ENCODE results near the gene SLC16A1. TPM values are rescaled to one million over a fixed set of nuclear protein-coding genes. Genes with fewer than 3 reads are reported as not detected.

The SLC16A1 gene
- total and polyA plus RNA-seq, 2 donors (not counting 3 experiments of a cell fraction or from before 2014, with no cell fraction given), result 148 to 188 TPM

DNA sequence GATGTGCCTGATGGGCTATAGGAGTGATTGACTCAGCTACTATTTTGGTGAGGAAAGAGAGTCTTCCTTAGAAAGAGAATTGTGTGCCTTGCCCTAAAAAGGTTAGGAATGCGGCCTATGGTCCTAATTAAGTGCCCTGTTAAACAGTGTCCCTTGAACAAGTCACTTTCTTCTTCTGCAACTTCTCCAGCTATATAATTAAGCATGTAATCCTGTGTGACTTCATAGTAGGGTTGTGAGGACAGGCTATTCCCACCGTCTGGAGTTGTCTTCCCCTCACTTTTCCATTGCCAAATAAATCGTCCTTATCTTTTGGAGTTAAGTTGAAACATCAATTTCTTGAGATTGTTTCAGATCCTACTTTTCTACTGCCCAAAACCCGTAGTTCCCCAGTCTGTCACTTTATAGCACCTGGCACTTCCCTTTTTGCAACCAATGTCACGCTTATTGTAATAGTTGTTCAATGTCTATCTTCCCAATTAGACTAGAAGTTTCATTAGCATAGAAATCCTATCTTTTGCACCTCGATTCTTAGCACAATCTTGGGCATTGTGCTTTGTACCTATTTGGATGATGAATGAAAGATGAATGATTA, 27.6 kb upstream of the SLC16A1 start:
- CTCF ChIA-PET, result interaction anchor here (0.7 to 1.1 kb wide), 3 partner anchors 10 to 73 kb away, joined by 3 to 5 read pairs (median 3); no protein-coding TSS in a partner anchor
- Histone ChIP-seq H4K20me1 (replicated peaks; ENCODE audit: control insufficient read depth, extremely low read depth, insufficient read depth, low read length) (no peaks in the 10 kb centered on the region), H3K9me3 (replicated peaks; ENCODE audit: control insufficient read depth, insufficient read depth, low read length) (no peaks in the 10 kb centered on the region), H2AFZ (ENCODE audit: low read depth, low read length) (no peak overlapping the region), H3K4me1 (ENCODE audit: control insufficient read depth, extremely low read depth, insufficient read depth, low read length) (no peaks in the 10 kb centered on the region), H3K9me1 (replicated peaks; ENCODE audit: control insufficient read depth, extremely low read depth, insufficient read depth, low read length) (no peaks in the 10 kb centered on the region), H3K9ac (replicated peaks; ENCODE audit: extremely low read depth, insufficient read depth, low read length) (no peak overlapping the region), H3K4me2 (ENCODE audit: insufficient read depth, low read length) (no peak overlapping the region), H3K36me3 (ENCODE audit: control insufficient read depth in 2 of 2, extremely low read depth in 1 of 2, insufficient read depth in 2 of 2, low read length in 2 of 2) (no peaks in the 10 kb centered on the region), H3K27ac (ENCODE audit: insufficient read depth, low read depth, low read length) (no peak overlapping the region), H3K27me3 (ENCODE audit: control insufficient read depth in 2 of 2, insufficient read depth in 2 of 2, low read length in 2 of 2) (no peaks in the 10 kb centered on the region), H3K79me2 (ENCODE audit: control insufficient read depth, insufficient read depth, low read length) (no peaks in the 10 kb centered on the region), H3K4me3 (replicated peaks in 1 of 3; ENCODE audit: insufficient read depth in 1 of 3, low read depth in 1 of 3, low read length in 3 of 3) (no peak overlapping the region)
- intact Hi-C loops (cut with micrococcal nuclease) (no loop called here), dilution Hi-C loops (cut with MboI; ENCODE audit: extremely low pct_ligation_motif_present, low sequenced_read_pairs) (no loop called here)
- FAIRE-seq (no peak), DNase-seq (ENCODE audit: low read depth, low spot score) (no peak)
- POLR2A ChIA-PET, result no interaction called here
- no TSS peak for BruUV-seq (replicated peaks)
- no peak for TF ChIP-seq FOS (IDR thresholded peaks at IDR 0.05; ENCODE audit: borderline replicate concordance, insufficient read depth, low read length)
- no peak for TF ChIP-seq GATA2 (IDR thresholded peaks at IDR 0.05; ENCODE audit: insufficient read depth, insufficient read length, low read depth, low read length)
- no peak for TF ChIP-seq MYC (IDR thresholded peaks at IDR 0.05; ENCODE audit: low read depth, low read length)
- no peak for TF ChIP-seq JUN (IDR thresholded peaks at IDR 0.05; ENCODE audit: borderline replicate concordance, insufficient read depth, insufficient read length, low read depth)
- no peak for TF ChIP-seq POLR2AphosphoS5 (IDR thresholded peaks at IDR 0.05; ENCODE audit: insufficient read depth, low read depth, low read length)
- no peak for TF ChIP-seq POLR2A (IDR thresholded peaks at IDR 0.05; ENCODE audit: low read depth, low read length)
- no peak for TF ChIP-seq EZH2 (IDR thresholded peaks at IDR 0.05; ENCODE audit: borderline replicate concordance, low read depth, low read length, severe bottlenecking)
- TF ChIP-seq, protein P1, sequence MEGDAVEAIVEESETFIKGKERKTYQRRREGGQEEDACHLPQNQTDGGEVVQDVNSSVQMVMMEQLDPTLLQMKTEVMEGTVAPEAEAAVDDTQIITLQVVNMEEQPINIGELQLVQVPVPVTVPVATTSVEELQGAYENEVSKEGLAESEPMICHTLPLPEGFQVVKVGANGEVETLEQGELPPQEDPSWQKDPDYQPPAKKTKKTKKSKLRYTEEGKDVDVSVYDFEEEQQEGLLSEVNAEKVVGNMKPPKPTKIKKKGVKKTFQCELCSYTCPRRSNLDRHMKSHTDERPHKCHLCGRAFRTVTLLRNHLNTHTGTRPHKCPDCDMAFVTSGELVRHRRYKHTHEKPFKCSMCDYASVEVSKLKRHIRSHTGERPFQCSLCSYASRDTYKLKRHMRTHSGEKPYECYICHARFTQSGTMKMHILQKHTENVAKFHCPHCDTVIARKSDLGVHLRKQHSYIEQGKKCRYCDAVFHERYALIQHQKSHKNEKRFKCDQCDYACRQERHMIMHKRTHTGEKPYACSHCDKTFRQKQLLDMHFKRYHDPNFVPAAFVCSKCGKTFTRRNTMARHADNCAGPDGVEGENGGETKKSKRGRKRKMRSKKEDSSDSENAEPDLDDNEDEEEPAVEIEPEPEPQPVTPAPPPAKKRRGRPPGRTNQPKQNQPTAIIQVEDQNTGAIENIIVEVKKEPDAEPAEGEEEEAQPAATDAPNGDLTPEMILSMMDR (IDR thresholded peaks at IDR 0.05; ENCODE audit: extremely low read depth in 1 of 2, insufficient read depth in 1 of 2, low read depth in 1 of 2, low read length in 2 of 2), result no peak
- TF ChIP-seq, protein P2, sequence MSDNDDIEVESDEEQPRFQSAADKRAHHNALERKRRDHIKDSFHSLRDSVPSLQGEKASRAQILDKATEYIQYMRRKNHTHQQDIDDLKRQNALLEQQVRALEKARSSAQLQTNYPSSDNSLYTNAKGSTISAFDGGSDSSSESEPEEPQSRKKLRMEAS (IDR thresholded peaks at IDR 0.05; ENCODE audit: insufficient read depth, insufficient read length), result no peak

Data from endothelial cell of umbilical vein (primary cell).